Liver (tissue), 9 donors: ENCODE results near the gene PFN2. TPM values are rescaled to one million over a fixed set of nuclear protein-coding genes. Genes with fewer than 3 reads are reported as not detected.

Experiments
- DNase-seq: peaks from one replicate; pipeline ENCODE4 v3.0.0-alpha.2; 2017; ENCODE audit warnings: low spot score
- H3K27ac ChIP-seq, 2 donors: one replicate each; pipeline ENCODE4 v1.7.0; 2013; ENCODE audit warnings: inconsistent platforms in 2 of 2, low read length in 2 of 2, control low read depth in 1 of 2, low read depth in 1 of 2, mild to moderate bottlenecking in 1 of 2
- H3K27me3 ChIP-seq, 4 donors: one replicate each; pipeline versions ENCODE4 v1.6.1 to v1.7.0; 2013; ENCODE audit warnings: low read length in 3 of 4, inconsistent platforms in 1 of 4, mild to moderate bottlenecking in 1 of 4, moderate library complexity in 1 of 4; ENCODE audit not compliant: control insufficient read depth in 4 of 4, insufficient read depth in 4 of 4
- H3K36me3 ChIP-seq, 4 donors: one replicate each; pipeline versions ENCODE4 v1.6.1 to v1.7.0; 2013; ENCODE audit warnings: low read length in 3 of 4, mild to moderate bottlenecking in 3 of 4, low read depth in 1 of 4, moderate library complexity in 1 of 4; ENCODE audit not compliant: control insufficient read depth in 4 of 4, insufficient read depth in 3 of 4
- H3K4me1 ChIP-seq, 4 donors: one replicate each; pipeline versions ENCODE4 v1.6.1 to v1.7.0; 2013; ENCODE audit warnings: low read length in 3 of 4, mild to moderate bottlenecking in 3 of 4, moderate library complexity in 1 of 4; ENCODE audit not compliant: control insufficient read depth in 4 of 4, insufficient read depth in 4 of 4
- H3K4me3 ChIP-seq, 3 donors: one replicate each; pipeline versions ENCODE4 v1.6.1 to v1.7.0; 2013; ENCODE audit warnings: low read length in 3 of 3, control low read depth in 1 of 3, low read depth in 1 of 3, mild to moderate bottlenecking in 1 of 3
- H3K9ac ChIP-seq, 2 donors: one replicate each; pipeline ENCODE4 v1.7.0; 2013; ENCODE audit warnings: low read length in 2 of 2, mild to moderate bottlenecking in 2 of 2, moderate library complexity in 2 of 2, control low read depth in 1 of 2, low read depth in 1 of 2
- H3K9me3 ChIP-seq, 4 donors: one replicate each; pipeline versions ENCODE4 v1.6.1 to v1.7.0; 2013; ENCODE audit warnings: low read length in 3 of 4; ENCODE audit not compliant: control insufficient read depth in 4 of 4
- CTCF ChIP-seq: fragments of 150-350 bp; IDR thresholded peaks from 2 replicates; pipeline ENCODE4 v1.5.1; 2017; ENCODE audit warnings: improper control_type of control experiment, low read depth, low read length; ENCODE audit not compliant: missing input control
- EGR1 ChIP-seq, 2 donors: IDR thresholded peaks; 2 replicates each; pipeline ENCODE4 v1.6.1; 2016 to 2018; ENCODE audit warnings: antibody characterized with exemption in 2 of 2, low read depth in 2 of 2
- FOXA1 ChIP-seq: IDR thresholded peaks from 2 replicates; pipeline ENCODE4 v1.6.1; 2016; ENCODE audit warnings: antibody characterized with exemption
- FOXA2 ChIP-seq: IDR thresholded peaks from 2 replicates; pipeline ENCODE4 v1.6.1; 2016; ENCODE audit warnings: antibody characterized with exemption
- GABPA ChIP-seq, 2 donors: IDR thresholded peaks in 1 of 2; conservative IDR thresholded peaks in 1 of 2; 2 replicates each; pipeline ENCODE4 v1.6.1; 2016; ENCODE audit warnings: antibody characterized with exemption in 2 of 2, mild to moderate bottlenecking in 1 of 2, moderate library complexity in 1 of 2
- HNF4A ChIP-seq, 2 donors: conservative IDR thresholded peaks; 2 replicates each; pipeline ENCODE4 v1.6.1; 2016; ENCODE audit warnings: antibody characterized with exemption in 2 of 2, mild to moderate bottlenecking in 2 of 2
- HNF4G ChIP-seq: IDR thresholded peaks from 2 replicates; pipeline ENCODE4 v1.6.1; 2016; ENCODE audit warnings: antibody characterized with exemption
- JUND ChIP-seq, 2 donors: IDR thresholded peaks; 2 replicates each; pipeline ENCODE4 v1.6.1; 2016; ENCODE audit warnings: antibody characterized with exemption in 2 of 2
- MAX ChIP-seq: IDR thresholded peaks from 2 replicates; pipeline ENCODE4 v1.6.1; 2016; ENCODE audit warnings: antibody characterized with exemption
- RAD21 ChIP-seq, 2 donors: IDR thresholded peaks; 2 replicates each; pipeline ENCODE4 v1.6.1; 2016; ENCODE audit warnings: antibody characterized with exemption in 2 of 2, mild to moderate bottlenecking in 2 of 2
- REST ChIP-seq: IDR thresholded peaks from 2 replicates; pipeline ENCODE4 v1.6.1; 2016; ENCODE audit warnings: antibody characterized with exemption, mild to moderate bottlenecking
- SP1 ChIP-seq: IDR thresholded peaks from 2 replicates; pipeline ENCODE4 v1.6.1; 2018; ENCODE audit warnings: antibody characterized with exemption, mild to moderate bottlenecking
- TAF1 ChIP-seq: conservative IDR thresholded peaks from 2 replicates; pipeline ENCODE4 v1.6.1; 2016; ENCODE audit warnings: antibody characterized with exemption, mild to moderate bottlenecking
- YY1 ChIP-seq: IDR thresholded peaks from 2 replicates; pipeline ENCODE4 v1.6.1; 2016; ENCODE audit warnings: antibody characterized with exemption, mild to moderate bottlenecking
- whole genome bisulfite sequencing: extraction: QIAGEN DNeasy Blood & Tissue Kit; methylation state at CpG from one replicate; pipeline ENCODE4 v1.1.7; 2013; 5-methylcytosine and 5-hydroxymethylcytosine counted together
- polyA plus RNA-seq, 2 donors: library from polyadenylated mRNA; stranded (reverse) in 1 of 2; unstranded in 1 of 2; fragments of 200-250 nt in 1 of 2; fragments of >200 nt in 1 of 2; fragmentation: Nextera tagmentation in 1 of 2; extraction: Ambion mirVana in 1 of 2; gene quantifications; one replicate each; pipeline versions ENCODE4 v1.2.1 to v1.2.3, GENCODE V29; 2013 to 2015
- total RNA-seq, 2 donors: library from RNA; depleted of rRNA; stranded (reverse); fragments of >200 nt; gene quantifications; one replicate each; pipeline ENCODE4 v1.2.3, GENCODE V29; 2014
- donor health status: healthy.
- donor health status: healthy.
- donor health status: healthy.
- donor health status: healthy.
- donor health status: healthy.

The PFN2 gene
- total RNA-seq (10 to 100 TPM in 1 of 2 donors, 1 to 10 TPM in 1; 8.2 to 15.1 TPM), polyA plus RNA-seq (10 to 100 TPM in 1 of 2 donors, 1 to 10 TPM in 1; 8.6 to 11.9 TPM)

- no peaks in the 10 kb centered on the region for H3K27me3 ChIP-seq
- H3K9ac ChIP-seq: peak within 1 kb of the TSS in 1 of 2 donors; percentile 59
- peak within 1 kb of the TSS; percentile 57 to 60 for H3K27ac ChIP-seq
- under 1% methylated on average over 102 of the region's 102 CpGs for WGBS
- peaks cover 3 to 21% (median 6%) of the 10 kb centered on the region in 4 donors for H3K4me1 ChIP-seq
- peak; percentile 57 for DNase-seq
- peak within 1 kb of the TSS; percentile 79 to 99 (median 86) for H3K4me3 ChIP-seq
- H3K9me3 ChIP-seq: no peaks in the 10 kb centered on the region
- no peaks in the 10 kb centered on the region for H3K36me3 ChIP-seq
- no peak for TF ChIP-seq RAD21 (IDR thresholded peaks at IDR 0.05)
- peak; percentile 72 for TF ChIP-seq YY1
Observed at GRCh38 chr3:149970716-149971402, at the start of gene PFN2. PFN2 (minus strand) TSS chr3:149970895; CDS start chr3:149970856, 39 bp downstream.

GRCh38 chr3:150015901-150016300 is 45.2 kb upstream of the PFN2 start:
- no peak for TF ChIP-seq GABPA (IDR thresholded peaks at IDR 0.05 in 1 of 2, conservative IDR thresholded peaks at IDR 0.05 in 1 of 2)
- WGBS: 82% methylated on average over 2 of the region's 2 CpGs

GRCh38 chr3:150014782-150015181 is 44.1 kb upstream of the PFN2 start:
- H3K4me1 ChIP-seq: no peaks in the 10 kb centered on the region
- no peak overlapping the region for H3K9ac ChIP-seq
- no peak overlapping the region for H3K27ac ChIP-seq
- H3K36me3 ChIP-seq: no peaks in the 10 kb centered on the region
- TF ChIP-seq HNF4G (no peak), FOXA1 (no peak), HNF4A (conservative IDR thresholded peaks at IDR 0.05) (no peak), JUND (IDR thresholded peaks at IDR 0.05) (no peak), MAX (no peak), REST (no peak), FOXA2 (no peak), YY1 (no peak), CTCF (no peak), RAD21 (IDR thresholded peaks at IDR 0.05) (no peak), SP1 (no peak), EGR1 (IDR thresholded peaks at IDR 0.05; ENCODE audit: low read depth in 2 of 2) (no peak), GABPA (IDR thresholded peaks at IDR 0.05 in 1 of 2, conservative IDR thresholded peaks at IDR 0.05 in 1 of 2) (no peak), TAF1 (no peak)
- H3K27me3 ChIP-seq: no peaks in the 10 kb centered on the region
- H3K4me3 ChIP-seq: no peak overlapping the region
- DNase-seq: no peak
- H3K9me3 ChIP-seq: no peaks in the 10 kb centered on the region

More at GRCh38 chr3:150015901-150016300, 45.2 kb upstream of the PFN2 start:
- no peaks in the 10 kb centered on the region for H3K36me3 ChIP-seq
- H3K27me3 ChIP-seq: no peaks in the 10 kb centered on the region
- no peak overlapping the region for H3K27ac ChIP-seq
- no peak overlapping the region for H3K9ac ChIP-seq
- H3K4me3 ChIP-seq: no peak overlapping the region
- no peaks in the 10 kb centered on the region for H3K9me3 ChIP-seq
- DNase-seq: no peak
- H3K4me1 ChIP-seq: no peaks in the 10 kb centered on the region
